ENCODE measurements around the gene ALPG. TPM values are rescaled to one million over a fixed set of nuclear protein-coding genes. Genes with fewer than 3 reads are reported as not detected.

Gene ALPG
- total and polyA plus RNA-seq, 2 of the 13 experiments (the other 11 are each of a cell fraction or from before 2014, with no cell fraction given), result not detected

DNA sequence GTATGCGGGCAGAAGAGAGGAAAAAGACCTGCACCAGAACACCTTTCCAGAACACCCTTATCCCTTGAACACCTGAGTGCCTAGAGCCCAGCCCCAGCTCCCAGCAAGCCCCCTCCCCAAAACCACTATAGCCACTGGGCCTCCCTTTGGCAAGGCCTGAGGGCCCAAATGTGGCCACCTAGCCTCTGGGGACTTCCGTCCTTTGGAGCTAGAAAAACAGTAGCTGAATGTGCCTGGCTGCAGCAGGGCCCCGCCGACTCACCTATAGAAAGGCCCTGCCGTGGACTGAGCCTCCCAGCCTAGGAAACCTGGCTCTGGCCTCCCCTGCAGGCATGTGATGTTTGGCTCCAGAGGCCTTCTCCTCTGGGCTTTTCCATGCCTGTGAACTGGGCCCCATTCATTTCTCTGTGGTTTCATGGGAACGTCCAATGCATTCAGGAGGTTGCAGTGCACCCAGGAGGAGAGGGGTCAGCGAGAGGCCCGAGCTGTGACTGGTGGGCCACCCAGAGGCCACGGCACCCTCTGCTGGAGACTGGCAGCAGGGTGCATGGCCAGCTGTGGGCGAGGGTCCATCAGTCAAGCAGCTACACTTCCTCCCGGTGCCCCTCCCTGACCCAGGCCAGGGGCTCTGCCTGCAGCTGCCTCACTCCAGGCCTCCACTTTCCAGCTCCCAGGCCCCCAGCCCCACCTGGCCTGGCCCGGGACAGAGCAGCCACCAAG, 43.4 kb upstream of the ALPG start (continued):
- TF ChIP-seq GABPB1 (CRISPR knock-in tag; IDR thresholded peaks at IDR 0.05), result 0 out of 2 replicates have a peak, but pooled peaks have one; percentile 10
- TF ChIP-seq ZFX (CRISPR knock-in tag; IDR thresholded peaks at IDR 0.05; ENCODE audit: low read depth), result peak; percentile 39; the same call in 1 of the 2 replicates
- 0 out of 2 replicates have a peak, but pooled peaks have one; percentile 0 for TF ChIP-seq SAP130 (CRISPR knock-in tag; IDR thresholded peaks at IDR 0.05; ENCODE audit: low read depth)
- TF ChIP-seq, protein P1, sequence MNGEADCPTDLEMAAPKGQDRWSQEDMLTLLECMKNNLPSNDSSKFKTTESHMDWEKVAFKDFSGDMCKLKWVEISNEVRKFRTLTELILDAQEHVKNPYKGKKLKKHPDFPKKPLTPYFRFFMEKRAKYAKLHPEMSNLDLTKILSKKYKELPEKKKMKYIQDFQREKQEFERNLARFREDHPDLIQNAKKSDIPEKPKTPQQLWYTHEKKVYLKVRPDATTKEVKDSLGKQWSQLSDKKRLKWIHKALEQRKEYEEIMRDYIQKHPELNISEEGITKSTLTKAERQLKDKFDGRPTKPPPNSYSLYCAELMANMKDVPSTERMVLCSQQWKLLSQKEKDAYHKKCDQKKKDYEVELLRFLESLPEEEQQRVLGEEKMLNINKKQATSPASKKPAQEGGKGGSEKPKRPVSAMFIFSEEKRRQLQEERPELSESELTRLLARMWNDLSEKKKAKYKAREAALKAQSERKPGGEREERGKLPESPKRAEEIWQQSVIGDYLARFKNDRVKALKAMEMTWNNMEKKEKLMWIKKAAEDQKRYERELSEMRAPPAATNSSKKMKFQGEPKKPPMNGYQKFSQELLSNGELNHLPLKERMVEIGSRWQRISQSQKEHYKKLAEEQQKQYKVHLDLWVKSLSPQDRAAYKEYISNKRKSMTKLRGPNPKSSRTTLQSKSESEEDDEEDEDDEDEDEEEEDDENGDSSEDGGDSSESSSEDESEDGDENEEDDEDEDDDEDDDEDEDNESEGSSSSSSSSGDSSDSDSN (CRISPR knock-in tag; IDR thresholded peaks at IDR 0.05), result peak; percentile 25; the same call in 1 of the 2 replicates
- peak; percentile 63; the same call in 1 of the 2 replicates for TF ChIP-seq ZBTB7B (CRISPR knock-in tag; IDR thresholded peaks at IDR 0.05)
- TF ChIP-seq, protein P2, sequence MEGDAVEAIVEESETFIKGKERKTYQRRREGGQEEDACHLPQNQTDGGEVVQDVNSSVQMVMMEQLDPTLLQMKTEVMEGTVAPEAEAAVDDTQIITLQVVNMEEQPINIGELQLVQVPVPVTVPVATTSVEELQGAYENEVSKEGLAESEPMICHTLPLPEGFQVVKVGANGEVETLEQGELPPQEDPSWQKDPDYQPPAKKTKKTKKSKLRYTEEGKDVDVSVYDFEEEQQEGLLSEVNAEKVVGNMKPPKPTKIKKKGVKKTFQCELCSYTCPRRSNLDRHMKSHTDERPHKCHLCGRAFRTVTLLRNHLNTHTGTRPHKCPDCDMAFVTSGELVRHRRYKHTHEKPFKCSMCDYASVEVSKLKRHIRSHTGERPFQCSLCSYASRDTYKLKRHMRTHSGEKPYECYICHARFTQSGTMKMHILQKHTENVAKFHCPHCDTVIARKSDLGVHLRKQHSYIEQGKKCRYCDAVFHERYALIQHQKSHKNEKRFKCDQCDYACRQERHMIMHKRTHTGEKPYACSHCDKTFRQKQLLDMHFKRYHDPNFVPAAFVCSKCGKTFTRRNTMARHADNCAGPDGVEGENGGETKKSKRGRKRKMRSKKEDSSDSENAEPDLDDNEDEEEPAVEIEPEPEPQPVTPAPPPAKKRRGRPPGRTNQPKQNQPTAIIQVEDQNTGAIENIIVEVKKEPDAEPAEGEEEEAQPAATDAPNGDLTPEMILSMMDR (CRISPR knock-in tag; IDR thresholded peaks at IDR 0.05), result peak; percentile 71
- peak; percentile 29; the same call in 1 of the 2 replicates for TF ChIP-seq ZFY (CRISPR knock-in tag; IDR thresholded peaks at IDR 0.05)
- 0 out of 2 replicates have a peak, but pooled peaks have one; percentile 51 for TF ChIP-seq ZBTB7A (CRISPR knock-in tag; IDR thresholded peaks at IDR 0.05)

Data from HepG2 (cell line).